GM06990 (cell line): Measurements from ENCODE around the gene PRSS50.
A peak's percentile ranks its signal among the peaks of the same experiment; 100 is the strongest.
"Not testable (repeated sequence)": the region's sequence is repeated elsewhere in the genome, so short reads cannot be mapped to it uniquely, and the experiment has no call there.

Source experiments
- DNase-seq: peaks from one replicate; pipeline ENCODE4 v3.0.0-alpha.2; 2011; ENCODE audit not compliant: insufficient read length; ENCODE audit errors: extremely low read depth
- H3K27me3 ChIP-seq: replicated peaks from 2 replicates; pipeline ENCODE4 v1.6.0; 2011; ENCODE audit warnings: low read length; ENCODE audit not compliant: control insufficient read depth, insufficient read depth
- H3K36me3 ChIP-seq: 2 replicates; pipeline ENCODE4 v1.5.1; 2011; ENCODE audit warnings: low read length; ENCODE audit not compliant: control insufficient read depth, insufficient read depth
- H3K4me3 ChIP-seq: replicated peaks from 2 replicates; pipeline ENCODE4 v1.5.1; 2011; ENCODE audit warnings: low read depth, mild to moderate bottlenecking, control low read depth, low read length
- TF ChIP-seq, protein P1 (sequence below): IDR thresholded peaks from 2 replicates; pipeline ENCODE4 v1.5.1; 2011; ENCODE audit warnings: low read length, control low read depth, mild to moderate bottlenecking, inconsistent platforms; ENCODE audit not compliant: insufficient read depth, poor library complexity, severe bottlenecking

Gene PRSS50

DNA sequence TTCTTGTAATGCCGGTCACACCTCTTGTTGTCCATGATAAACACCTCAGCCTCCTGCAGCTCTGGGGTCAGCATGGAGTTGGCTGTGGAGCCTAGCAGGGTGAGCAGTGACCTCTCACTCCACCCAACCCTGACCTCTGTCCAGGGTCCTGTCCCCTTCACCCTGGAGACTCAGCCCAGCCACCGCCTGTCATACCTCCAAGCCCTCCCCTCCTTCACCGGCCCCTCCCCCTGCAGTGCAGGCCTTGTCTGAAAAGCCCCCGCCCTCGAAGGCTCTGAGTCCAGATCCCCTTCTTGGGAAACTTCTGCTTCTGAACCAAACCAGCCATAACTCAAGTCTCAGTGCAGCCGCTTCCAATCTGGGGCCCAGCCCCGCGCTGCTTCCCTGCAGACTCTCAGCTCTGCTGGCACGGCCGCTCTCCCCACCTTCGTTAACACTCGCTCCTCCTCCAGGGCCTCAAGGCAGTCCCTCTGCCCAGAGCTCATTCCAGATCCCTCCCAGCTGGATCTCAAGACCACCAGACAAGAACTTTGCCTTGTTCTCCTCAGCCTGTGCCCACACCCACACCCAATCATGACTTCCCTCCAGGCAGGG lies 25.4 kb upstream of the PRSS50 start:
- DNase-seq, result no peak
- H3K36me3 ChIP-seq, result no peaks in the 10 kb centered on the region
- TF ChIP-seq, protein P1, sequence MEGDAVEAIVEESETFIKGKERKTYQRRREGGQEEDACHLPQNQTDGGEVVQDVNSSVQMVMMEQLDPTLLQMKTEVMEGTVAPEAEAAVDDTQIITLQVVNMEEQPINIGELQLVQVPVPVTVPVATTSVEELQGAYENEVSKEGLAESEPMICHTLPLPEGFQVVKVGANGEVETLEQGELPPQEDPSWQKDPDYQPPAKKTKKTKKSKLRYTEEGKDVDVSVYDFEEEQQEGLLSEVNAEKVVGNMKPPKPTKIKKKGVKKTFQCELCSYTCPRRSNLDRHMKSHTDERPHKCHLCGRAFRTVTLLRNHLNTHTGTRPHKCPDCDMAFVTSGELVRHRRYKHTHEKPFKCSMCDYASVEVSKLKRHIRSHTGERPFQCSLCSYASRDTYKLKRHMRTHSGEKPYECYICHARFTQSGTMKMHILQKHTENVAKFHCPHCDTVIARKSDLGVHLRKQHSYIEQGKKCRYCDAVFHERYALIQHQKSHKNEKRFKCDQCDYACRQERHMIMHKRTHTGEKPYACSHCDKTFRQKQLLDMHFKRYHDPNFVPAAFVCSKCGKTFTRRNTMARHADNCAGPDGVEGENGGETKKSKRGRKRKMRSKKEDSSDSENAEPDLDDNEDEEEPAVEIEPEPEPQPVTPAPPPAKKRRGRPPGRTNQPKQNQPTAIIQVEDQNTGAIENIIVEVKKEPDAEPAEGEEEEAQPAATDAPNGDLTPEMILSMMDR, result no peak
- no peaks in the 10 kb centered on the region for H3K27me3 ChIP-seq
- H3K4me3 ChIP-seq, result no peak overlapping the region

- not testable (repeated sequence) for DNase-seq, H3K36me3 ChIP-seq, H3K4me3 ChIP-seq, H3K27me3 ChIP-seq
Observed at GRCh38 chr3:46739565-46739964, 21.9 kb upstream of the PRSS50 start.

DNA sequence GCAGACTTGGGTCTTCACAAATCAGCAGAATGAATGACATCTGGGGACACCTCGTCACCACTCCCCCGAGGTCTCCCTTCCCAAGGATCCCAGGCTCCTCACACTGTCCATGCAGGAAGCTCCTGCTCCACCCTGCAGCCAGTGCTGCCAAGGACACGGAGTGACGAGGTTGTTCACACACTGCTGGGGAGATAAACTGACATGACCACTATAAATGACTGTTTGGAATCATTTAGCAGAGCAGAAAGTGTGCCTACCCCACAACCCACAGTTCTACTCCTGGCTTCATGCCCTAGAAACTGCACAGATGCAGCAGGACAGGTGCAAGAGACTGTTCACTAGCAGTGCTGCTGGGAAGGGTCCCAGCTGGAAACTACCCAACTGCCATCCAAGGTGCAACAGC lies 19.7 kb upstream of the PRSS50 start:
- no peak overlapping the region for H3K4me3 ChIP-seq
- TF ChIP-seq, protein P1, result no peak
- no peaks in the 10 kb centered on the region for H3K36me3 ChIP-seq
- H3K27me3 ChIP-seq, result peaks cover 1% of the 10 kb centered on the region
- DNase-seq, result no peak

DNA sequence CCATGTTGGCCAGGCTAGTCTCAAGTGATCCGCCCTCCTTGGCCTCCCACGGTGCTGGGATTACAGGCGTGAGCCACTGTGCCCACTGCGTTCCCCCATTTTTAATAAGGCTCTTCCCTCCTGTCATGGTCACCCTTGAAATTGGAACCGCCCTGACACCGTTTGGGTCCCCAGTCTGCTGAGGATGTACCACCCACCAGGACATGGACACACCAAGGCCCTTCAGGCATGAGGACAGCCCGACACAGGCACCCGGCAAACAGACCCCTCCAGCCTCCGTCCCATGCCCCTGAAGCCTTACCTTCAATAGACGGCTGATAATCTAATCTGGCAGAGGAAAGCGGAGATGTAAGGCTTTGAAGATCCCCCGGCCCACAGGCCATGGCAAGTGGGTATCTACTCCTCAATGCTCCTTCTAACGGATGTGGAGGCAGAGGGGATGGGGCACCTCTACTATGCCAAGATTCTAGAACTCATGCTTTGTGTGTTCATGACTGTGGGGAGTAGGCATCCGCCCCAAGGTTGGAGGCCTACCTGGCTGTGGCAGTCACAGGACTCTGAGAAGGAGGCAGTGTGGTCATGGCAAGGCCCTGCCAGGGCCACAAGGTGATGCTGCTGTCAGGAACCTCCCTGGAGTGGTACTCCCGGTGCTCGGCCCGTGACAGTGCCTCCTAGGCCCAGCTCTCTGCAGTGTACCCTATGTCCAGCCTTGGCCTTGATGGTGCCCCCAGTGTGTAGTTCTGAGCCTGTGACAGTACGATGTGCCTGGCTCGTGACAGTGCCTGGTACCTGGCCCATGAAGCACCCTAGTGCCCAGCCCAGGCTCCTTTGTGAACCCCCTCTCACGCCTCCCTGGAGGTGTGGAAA lies 18.6 kb upstream of the PRSS50 start:
- TF ChIP-seq, protein P1, result no peak
- Histone ChIP-seq H3K4me3 (no peak overlapping the region), H3K27me3 (peaks cover 1% of the 10 kb centered on the region), H3K36me3 (no peaks in the 10 kb centered on the region)
- DNase-seq, result no peak

DNA sequence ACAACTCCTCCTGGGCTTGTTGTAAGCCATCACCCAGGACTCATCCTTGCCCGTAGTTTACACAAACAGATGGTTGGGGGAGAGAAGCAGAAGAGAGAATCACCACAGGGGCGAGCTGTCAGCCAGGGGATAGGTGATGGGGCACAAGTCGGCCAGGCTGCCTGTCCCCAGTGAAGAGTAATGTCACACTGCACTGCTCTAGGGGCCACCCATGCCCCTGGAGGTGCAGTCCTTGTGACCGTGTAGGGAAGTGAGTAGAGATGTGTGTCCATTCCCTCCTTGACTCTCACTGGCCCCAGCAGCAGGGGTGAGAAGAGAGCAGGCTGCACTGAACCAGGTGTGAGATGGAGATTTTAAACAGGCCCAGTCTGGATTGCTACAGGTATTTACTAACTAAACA lies 17.1 kb upstream of the PRSS50 start:
- Histone ChIP-seq H3K36me3 (no peaks in the 10 kb centered on the region), H3K4me3 (no peak overlapping the region), H3K27me3 (peaks cover 1% of the 10 kb centered on the region)
- TF ChIP-seq, protein P1, result no peak
- DNase-seq, result no peak

DNA sequence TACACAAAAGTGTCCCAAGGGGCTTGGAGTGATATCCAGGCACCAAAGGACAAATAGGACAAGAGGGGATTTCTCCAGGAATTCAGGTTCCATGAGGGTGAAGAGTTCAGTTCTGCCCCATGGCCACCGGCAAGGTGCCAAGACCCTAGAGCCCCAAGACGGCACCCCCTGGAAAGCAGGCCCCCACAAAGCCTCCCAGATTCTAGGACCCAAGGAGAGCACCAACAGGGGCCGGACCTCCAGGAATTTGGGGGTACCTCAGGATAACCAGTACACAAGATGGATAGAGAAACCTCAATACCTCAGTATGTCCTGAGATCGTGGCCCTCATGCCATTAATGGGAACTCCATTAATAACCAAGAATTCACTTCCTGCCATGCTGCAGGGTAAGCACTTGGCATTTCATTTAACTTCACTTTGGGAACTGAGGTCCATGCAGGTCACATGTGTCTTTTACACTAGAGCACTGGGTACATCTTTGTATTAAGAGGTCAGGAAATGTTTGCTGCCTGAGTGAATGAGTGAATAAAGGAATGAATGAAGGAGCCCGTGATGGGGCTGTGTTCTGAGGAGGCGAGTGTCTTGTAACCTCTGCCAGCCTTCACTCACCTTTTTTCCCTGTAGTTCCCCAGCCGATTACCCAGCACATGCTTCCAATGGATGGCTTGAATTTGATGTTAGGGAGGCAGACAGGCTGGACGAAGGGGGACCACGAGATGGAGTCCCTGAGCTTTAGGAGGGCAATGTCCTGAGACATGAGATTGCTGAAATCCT lies 15.5 kb upstream of the PRSS50 start:
- H3K27me3 ChIP-seq, result peaks cover 1% of the 10 kb centered on the region
- TF ChIP-seq, protein P1, result peak; percentile 4
- H3K4me3 ChIP-seq, result no peak overlapping the region
- DNase-seq, result no peak
- H3K36me3 ChIP-seq, result no peaks in the 10 kb centered on the region
